Rectal smooth muscle tissue (tissue), 1 donor: ENCODE measurements around the gene MARK3.

Experiments
- H3K27ac ChIP-seq: one replicate; pipeline ENCODE4 v1.7.0; 2013; ENCODE audit warnings: low read depth, low read length, inconsistent platforms
- H3K27me3 ChIP-seq: one replicate; pipeline ENCODE4 v1.7.0; 2013; ENCODE audit warnings: low read length; ENCODE audit not compliant: control insufficient read depth, insufficient read depth
- H3K36me3 ChIP-seq: one replicate; pipeline ENCODE4 v1.7.0; 2013; ENCODE audit warnings: low read length; ENCODE audit not compliant: control insufficient read depth, insufficient read depth
- H3K4me1 ChIP-seq: one replicate; pipeline ENCODE4 v1.7.0; 2013; ENCODE audit warnings: low read length; ENCODE audit not compliant: control insufficient read depth, insufficient read depth
- H3K4me3 ChIP-seq: one replicate; pipeline ENCODE4 v1.7.0; 2013; ENCODE audit warnings: low read length
- H3K9ac ChIP-seq: one replicate; pipeline ENCODE4 v1.7.0; 2013; ENCODE audit warnings: low read length

MARK3 gene

GRCh38 chr14:103374121-103374520 lies 11.1 kb upstream of the MARK3 start:
- no peak overlapping the region for H3K9ac ChIP-seq
- no peak overlapping the region for H3K4me3 ChIP-seq

DNA sequence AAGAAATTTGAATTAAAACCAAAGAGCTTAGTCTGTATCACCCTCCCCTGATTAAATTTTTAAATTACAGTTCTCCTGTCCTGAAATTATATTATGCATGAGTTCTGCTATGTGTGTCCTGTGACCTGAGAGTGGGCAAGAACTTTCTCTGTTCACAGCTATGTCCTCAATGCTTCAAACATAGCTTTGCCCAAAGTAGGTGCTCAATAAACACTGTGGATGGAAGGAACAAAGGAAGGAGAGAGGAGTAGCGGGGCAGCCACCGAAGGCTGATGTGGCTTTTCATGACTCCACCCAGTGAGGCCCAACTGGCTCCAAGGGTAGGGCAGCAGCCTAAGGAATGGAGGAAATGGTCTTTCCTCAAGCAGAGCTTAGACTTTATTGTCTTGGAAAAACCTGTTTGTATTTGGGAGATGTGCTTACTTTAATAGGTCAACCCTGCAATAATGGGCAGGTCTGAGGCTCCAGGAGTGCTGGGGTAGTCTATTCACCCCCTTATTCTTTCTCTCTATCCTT lies 7.6 kb upstream of the MARK3 start:
- no peak overlapping the region for H3K9ac ChIP-seq
- no peaks in the 10 kb centered on the region for H3K27me3 ChIP-seq
- H3K4me1 ChIP-seq, result no peaks in the 10 kb centered on the region
- no peak overlapping the region for H3K4me3 ChIP-seq
- no peaks in the 10 kb centered on the region for H3K36me3 ChIP-seq
- no peak overlapping the region for H3K27ac ChIP-seq

More at GRCh38 chr14:103374121-103374520, 11.1 kb upstream of the MARK3 start:
- Histone ChIP-seq H3K36me3 (no peaks in the 10 kb centered on the region), H3K4me1 (no peaks in the 10 kb centered on the region), H3K27ac (no peak overlapping the region), H3K27me3 (no peaks in the 10 kb centered on the region)

- Histone ChIP-seq H3K36me3 (no peaks in the 10 kb centered on the region), H3K9ac (no peak overlapping the region), H3K4me3 (no peak overlapping the region), H3K27me3 (no peaks in the 10 kb centered on the region), H3K27ac (no peak overlapping the region), H3K4me1 (no peaks in the 10 kb centered on the region)
Measured at GRCh38 chr14:103378038-103378854, 7.0 kb upstream of the MARK3 start.

DNA sequence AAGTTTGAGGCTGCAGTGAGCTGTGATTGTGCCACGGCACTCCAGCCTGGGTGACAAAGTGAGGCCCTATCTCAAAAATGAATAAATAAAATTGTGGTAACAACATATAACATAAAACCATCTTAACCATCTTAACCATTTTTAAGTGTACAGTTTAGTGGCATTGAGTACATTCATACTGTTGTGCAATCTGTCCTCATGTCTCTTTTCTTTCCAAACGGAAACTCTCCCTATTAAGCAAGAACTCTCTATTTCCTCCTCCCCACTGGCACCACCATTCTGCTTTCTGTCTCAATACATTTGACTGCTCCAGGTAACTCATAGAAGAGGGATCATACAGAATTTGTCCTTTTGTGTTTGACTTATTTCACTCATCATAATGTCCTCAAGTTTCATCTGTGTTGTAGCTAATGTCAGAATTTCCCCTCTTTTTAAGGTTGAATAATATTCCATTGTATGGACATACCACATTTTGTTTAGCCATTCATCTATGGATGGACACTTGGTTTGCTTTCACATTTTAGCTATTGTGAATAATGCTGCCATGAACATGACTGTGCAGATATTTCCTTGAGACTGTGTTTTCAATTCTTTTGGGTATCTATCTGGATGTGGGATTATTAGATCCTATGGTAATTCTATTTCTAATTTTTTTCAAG lies 4.4 kb upstream of the MARK3 start:
- Histone ChIP-seq H3K4me3 (no peak overlapping the region), H3K9ac (no peak overlapping the region), H3K4me1 (peaks cover 3% of the 10 kb centered on the region), H3K27ac (no peak overlapping the region), H3K36me3 (no peaks in the 10 kb centered on the region), H3K27me3 (no peaks in the 10 kb centered on the region)

- no peak overlapping the region for H3K27ac ChIP-seq
- no peak overlapping the region for H3K4me3 ChIP-seq
- no peak overlapping the region for H3K9ac ChIP-seq
- H3K36me3 ChIP-seq, result no peaks in the 10 kb centered on the region
- H3K27me3 ChIP-seq, result no peaks in the 10 kb centered on the region
- H3K4me1 ChIP-seq, result peaks cover 5% of the 10 kb centered on the region
Measured at GRCh38 chr14:103382376-103382775, 2.8 kb upstream of the MARK3 start.

- H3K27me3 ChIP-seq, result no peaks in the 10 kb centered on the region
- peak overlapping the region; percentile 95 for H3K27ac ChIP-seq
- peak overlapping the region; percentile 89 for H3K4me3 ChIP-seq
- H3K36me3 ChIP-seq, result no peaks in the 10 kb centered on the region
- H3K9ac ChIP-seq, result peak overlapping the region; percentile 40
- H3K4me1 ChIP-seq, result peaks cover 13% of the 10 kb centered on the region
Measured at GRCh38 chr14:103384450-103385151, 614 bp upstream of the MARK3 start.

GRCh38 chr14:103385929-103386712 lies 906 bp downstream of the MARK3 start:
- Histone ChIP-seq H3K9ac (peak overlapping the region; percentile 81), H3K27me3 (no peaks in the 10 kb centered on the region), H3K4me1 (peaks cover 13% of the 10 kb centered on the region), H3K4me3 (peak overlapping the region; percentile 89), H3K36me3 (no peaks in the 10 kb centered on the region), H3K27ac (peak overlapping the region; percentile 95)

DNA sequence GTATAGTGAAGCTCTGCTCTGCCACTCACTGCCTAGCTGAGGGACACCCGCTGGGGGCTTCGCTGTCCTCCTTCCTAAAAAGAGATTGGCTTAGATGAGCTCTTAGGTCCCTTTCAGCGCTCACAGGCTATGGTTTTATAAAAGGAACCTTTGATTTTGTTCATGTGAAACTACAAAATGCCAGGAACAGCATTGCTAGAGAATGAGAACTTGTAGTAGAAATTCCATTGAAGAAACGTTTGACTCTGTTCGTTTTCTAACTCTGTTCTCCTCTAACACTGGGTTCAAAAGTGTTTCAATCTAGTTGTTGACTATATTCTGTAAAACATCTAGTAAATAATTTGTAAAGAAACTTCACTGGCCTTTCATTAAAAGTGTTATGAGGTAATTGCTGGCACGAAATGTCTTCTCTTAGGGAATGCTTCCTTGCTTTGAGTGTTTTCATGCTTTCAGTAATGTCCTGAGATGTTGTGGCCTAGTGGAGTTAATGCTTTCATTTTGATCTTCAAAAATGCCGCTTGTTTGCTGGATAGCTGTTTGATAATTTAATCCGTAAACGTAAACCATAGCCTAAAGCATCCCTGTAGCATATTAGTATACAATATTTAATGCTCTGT lies 1.6 kb downstream of the MARK3 start:
- Histone ChIP-seq H3K4me1 (peaks cover 13% of the 10 kb centered on the region), H3K4me3 (peak overlapping the region; percentile 89), H3K27ac (peak overlapping the region; percentile 95), H3K27me3 (no peaks in the 10 kb centered on the region), H3K9ac (no peak overlapping the region), H3K36me3 (no peaks in the 10 kb centered on the region)

DNA sequence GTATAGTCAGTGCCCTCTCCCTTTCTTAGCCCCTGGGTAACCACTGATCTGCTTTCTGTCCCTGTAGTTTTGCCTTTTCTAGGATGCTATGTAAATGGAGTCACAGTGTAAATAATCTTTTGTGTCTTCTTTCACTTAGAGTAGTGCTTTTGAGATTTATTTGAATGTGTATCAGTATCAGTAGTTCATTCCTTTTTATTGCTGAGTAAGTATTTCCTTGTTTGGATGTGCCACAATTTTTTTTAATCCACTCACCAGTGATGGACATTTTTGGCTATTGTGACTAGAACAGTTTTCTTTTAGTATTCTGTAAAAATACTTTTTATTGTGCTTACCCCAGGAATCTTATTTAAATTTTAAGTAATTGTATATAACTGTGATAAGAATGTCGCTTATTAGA lies 3.4 kb downstream of the MARK3 start:
- H3K4me3 ChIP-seq, result no peak overlapping the region
- H3K4me1 ChIP-seq, result peaks cover 13% of the 10 kb centered on the region
- H3K27me3 ChIP-seq, result no peaks in the 10 kb centered on the region
- no peak overlapping the region for H3K27ac ChIP-seq
- no peaks in the 10 kb centered on the region for H3K36me3 ChIP-seq
- H3K9ac ChIP-seq, result no peak overlapping the region

DNA sequence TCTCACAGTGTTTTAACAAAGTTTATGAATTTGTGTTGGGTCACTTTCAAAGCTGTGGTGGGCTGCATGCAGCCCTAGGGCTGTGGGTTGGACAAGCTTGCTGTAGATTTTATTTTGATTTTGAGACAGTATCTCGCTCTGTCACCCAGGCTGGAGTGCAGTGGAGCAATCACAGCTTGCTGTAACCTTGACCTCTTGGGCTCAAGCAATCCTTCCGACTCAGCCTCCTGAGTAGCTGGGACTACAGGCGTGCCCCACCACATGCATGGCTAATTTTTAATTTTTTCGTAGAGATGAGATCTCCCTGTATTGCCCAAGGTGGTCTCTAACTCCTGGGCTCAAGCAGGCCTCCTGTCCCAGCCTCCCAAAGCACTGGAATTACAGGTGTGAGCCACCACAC lies 5.4 kb downstream of the MARK3 start:
- H3K27me3 ChIP-seq, result no peaks in the 10 kb centered on the region
- no peak overlapping the region for H3K9ac ChIP-seq
- H3K27ac ChIP-seq, result no peak overlapping the region
- H3K4me1 ChIP-seq, result peaks cover 21% of the 10 kb centered on the region
- H3K4me3 ChIP-seq, result no peak overlapping the region
- H3K36me3 ChIP-seq, result no peaks in the 10 kb centered on the region

DNA sequence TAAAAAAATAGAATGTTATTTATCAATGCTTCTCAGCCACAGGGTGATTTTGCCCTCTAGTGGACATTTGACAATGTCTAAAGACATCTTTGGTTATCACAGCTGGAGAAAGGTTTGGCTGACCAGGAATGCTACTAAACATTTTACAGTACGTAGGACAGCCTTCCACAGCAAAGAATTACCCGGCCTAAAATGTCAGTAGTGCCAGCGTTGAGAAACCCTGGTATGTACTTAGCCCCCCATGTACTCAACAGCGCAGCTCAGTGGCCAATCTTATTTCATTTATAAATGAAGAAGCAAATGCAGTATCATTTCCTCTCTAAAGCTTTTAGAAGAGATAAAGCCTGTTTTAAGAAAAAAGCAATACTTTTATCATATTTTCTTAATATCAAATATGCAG lies 5.8 kb downstream of the MARK3 start:
- no peak overlapping the region for H3K9ac ChIP-seq
- H3K4me3 ChIP-seq, result no peak overlapping the region
- no peak overlapping the region for H3K27ac ChIP-seq
- no peaks in the 10 kb centered on the region for H3K27me3 ChIP-seq
- peaks cover 21% of the 10 kb centered on the region for H3K4me1 ChIP-seq
- no peaks in the 10 kb centered on the region for H3K36me3 ChIP-seq
